Measurements from ENCODE around the gene TTC7B.
"Not testable (repeated sequence)": the region's sequence is repeated elsewhere in the genome, so short reads cannot be mapped to it uniquely, and the experiment has no call there.

TTC7B gene

DNA sequence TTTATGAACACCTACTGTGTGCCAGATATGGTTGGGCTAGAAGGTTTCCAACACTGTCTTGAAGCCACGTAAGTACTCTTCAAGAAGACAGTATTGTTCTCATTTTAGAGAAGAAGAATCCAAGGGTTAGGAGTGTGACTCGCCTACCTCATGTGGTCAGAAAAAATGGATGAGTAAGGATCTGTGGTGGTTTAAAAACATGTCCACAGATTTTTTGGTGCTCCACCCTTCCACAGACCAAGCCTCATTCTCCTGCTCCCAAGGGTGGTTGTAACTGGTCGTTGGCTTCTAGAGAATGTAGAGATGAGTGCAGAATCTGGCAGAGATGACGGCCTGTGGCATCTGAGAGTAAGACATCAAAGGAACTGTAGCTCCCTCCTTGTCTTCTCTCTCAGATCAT is 30.3 kb upstream of the TTC7B start:
- H3K27ac ChIP-seq (ENCODE audit: low read depth, low read length): no peak overlapping the region
- H3K9ac ChIP-seq (ENCODE audit: low read depth, low read length): no peak overlapping the region
- no peak overlapping the region for H3K4me3 ChIP-seq (ENCODE audit: low read depth, low read length)
- H3K9me3 ChIP-seq (ENCODE audit: control insufficient read depth, insufficient read depth, low read length): no peaks in the 10 kb centered on the region
- no peaks in the 10 kb centered on the region for H3K36me3 ChIP-seq (ENCODE audit: control insufficient read depth, insufficient read depth, low read length)
- no peaks in the 10 kb centered on the region for H3K27me3 ChIP-seq (ENCODE audit: control insufficient read depth, insufficient read depth, low read length)
- H3K4me1 ChIP-seq (ENCODE audit: control insufficient read depth, insufficient read depth, low read length): peaks cover 13% of the 10 kb centered on the region; the same call in 1 of the 2 replicates

DNA sequence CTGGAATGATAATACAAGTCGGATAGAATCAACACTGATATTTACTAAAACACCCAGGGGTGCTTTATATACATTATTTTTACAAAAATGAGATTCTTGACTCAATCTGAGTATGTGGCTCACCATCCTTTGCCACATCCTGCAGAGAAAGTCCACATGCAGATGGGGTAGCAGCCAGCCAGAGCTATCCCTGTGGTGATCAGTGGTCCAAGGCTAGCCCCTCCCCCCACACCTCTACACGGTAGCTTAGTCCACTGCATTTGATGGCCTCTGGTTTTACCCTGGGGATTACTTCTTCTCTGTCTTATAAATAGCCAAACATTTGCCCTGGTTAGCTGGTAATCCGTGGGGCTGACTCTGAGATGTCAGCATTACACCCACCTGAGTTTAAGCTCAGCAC is 28.1 kb upstream of the TTC7B start:
- Histone ChIP-seq H3K36me3 (ENCODE audit: control insufficient read depth, insufficient read depth, low read length) (no peaks in the 10 kb centered on the region), H3K27me3 (ENCODE audit: control insufficient read depth, insufficient read depth, low read length) (no peaks in the 10 kb centered on the region), H3K27ac (ENCODE audit: low read depth, low read length) (no peak overlapping the region), H3K4me3 (ENCODE audit: low read depth, low read length) (no peak overlapping the region), H3K9ac (ENCODE audit: low read depth, low read length) (no peak overlapping the region), H3K4me1 (ENCODE audit: control insufficient read depth, insufficient read depth, low read length) (no peaks in the 10 kb centered on the region), H3K9me3 (ENCODE audit: control insufficient read depth, insufficient read depth, low read length) (no peaks in the 10 kb centered on the region)

DNA sequence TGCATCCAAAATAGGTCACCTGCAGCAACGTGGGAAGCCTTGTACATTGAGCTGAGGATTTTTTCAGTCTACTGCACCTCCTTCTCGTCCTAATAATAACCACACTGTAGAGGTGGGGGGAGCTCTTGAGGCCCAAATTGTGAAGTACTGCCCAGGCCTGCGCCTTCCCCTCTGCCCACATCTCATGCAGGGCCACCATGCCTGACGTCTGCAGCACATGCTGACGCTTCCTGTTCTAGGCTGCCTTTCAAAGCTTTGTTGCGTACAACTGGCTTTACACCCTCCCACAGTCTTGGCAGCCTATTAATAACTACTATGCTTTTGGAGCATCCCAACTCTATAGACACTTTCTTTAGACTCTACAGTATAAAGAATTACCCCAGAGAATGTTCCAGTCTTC is 26.5 kb upstream of the TTC7B start:
- Histone ChIP-seq H3K9ac (ENCODE audit: low read depth, low read length) (no peak overlapping the region), H3K36me3 (ENCODE audit: control insufficient read depth, insufficient read depth, low read length) (no peaks in the 10 kb centered on the region), H3K9me3 (ENCODE audit: control insufficient read depth, insufficient read depth, low read length) (no peaks in the 10 kb centered on the region), H3K27ac (ENCODE audit: low read depth, low read length) (no peak overlapping the region), H3K27me3 (ENCODE audit: control insufficient read depth, insufficient read depth, low read length) (no peaks in the 10 kb centered on the region), H3K4me3 (ENCODE audit: low read depth, low read length) (no peak overlapping the region), H3K4me1 (ENCODE audit: control insufficient read depth, insufficient read depth, low read length) (no peaks in the 10 kb centered on the region)

DNA sequence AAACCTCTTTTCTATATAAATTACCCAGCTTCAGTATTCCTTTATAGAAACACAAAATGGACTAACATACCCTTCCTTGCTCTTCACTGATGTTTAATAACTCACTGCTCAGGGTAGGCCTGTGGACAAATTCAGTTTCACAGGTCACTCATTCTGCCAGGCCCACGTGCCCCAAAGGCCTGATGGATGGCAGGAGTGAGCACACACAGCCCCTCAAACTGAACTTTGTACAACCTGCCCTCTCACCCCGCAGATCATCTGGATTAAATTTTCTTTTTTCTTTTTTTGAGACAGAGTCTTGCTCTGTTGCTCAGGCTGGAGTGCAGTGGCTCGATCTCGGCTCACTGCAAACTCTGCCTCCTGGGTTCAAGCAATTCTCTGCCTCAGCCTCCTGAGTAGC is 24.4 kb upstream of the TTC7B start:
- H3K27me3 ChIP-seq (ENCODE audit: control insufficient read depth, insufficient read depth, low read length); H3K36me3 ChIP-seq (ENCODE audit: control insufficient read depth, insufficient read depth, low read length); H3K4me3 ChIP-seq (ENCODE audit: low read depth, low read length); H3K9me3 ChIP-seq (ENCODE audit: control insufficient read depth, insufficient read depth, low read length); H3K27ac ChIP-seq (ENCODE audit: low read depth, low read length); H3K9ac ChIP-seq (ENCODE audit: low read depth, low read length); H3K4me1 ChIP-seq (ENCODE audit: control insufficient read depth, insufficient read depth, low read length): not testable (repeated sequence)

DNA sequence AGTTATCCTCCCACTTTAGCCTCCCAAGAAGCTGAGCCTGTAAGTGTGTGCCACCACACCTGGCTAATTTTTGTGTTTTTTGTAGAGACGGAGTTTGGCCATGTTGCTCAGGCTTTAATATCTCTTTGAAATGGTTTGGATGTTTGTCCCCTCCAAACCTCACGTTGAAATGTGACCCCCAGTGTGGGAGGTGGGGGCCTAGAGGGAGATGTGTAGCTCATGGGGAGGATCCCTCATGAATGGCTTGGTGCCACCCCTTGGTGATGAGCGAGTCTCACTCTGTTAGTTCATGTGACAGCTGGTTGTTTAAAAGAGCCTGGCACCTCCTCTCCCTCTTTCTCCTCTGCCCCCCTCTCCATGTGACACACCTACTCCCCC is 23.6 kb upstream of the TTC7B start:
- no peak overlapping the region for H3K27ac ChIP-seq (ENCODE audit: low read depth, low read length)
- H3K36me3 ChIP-seq (ENCODE audit: control insufficient read depth, insufficient read depth, low read length): no peaks in the 10 kb centered on the region
- H3K4me1 ChIP-seq (ENCODE audit: control insufficient read depth, insufficient read depth, low read length): no peaks in the 10 kb centered on the region

DNA sequence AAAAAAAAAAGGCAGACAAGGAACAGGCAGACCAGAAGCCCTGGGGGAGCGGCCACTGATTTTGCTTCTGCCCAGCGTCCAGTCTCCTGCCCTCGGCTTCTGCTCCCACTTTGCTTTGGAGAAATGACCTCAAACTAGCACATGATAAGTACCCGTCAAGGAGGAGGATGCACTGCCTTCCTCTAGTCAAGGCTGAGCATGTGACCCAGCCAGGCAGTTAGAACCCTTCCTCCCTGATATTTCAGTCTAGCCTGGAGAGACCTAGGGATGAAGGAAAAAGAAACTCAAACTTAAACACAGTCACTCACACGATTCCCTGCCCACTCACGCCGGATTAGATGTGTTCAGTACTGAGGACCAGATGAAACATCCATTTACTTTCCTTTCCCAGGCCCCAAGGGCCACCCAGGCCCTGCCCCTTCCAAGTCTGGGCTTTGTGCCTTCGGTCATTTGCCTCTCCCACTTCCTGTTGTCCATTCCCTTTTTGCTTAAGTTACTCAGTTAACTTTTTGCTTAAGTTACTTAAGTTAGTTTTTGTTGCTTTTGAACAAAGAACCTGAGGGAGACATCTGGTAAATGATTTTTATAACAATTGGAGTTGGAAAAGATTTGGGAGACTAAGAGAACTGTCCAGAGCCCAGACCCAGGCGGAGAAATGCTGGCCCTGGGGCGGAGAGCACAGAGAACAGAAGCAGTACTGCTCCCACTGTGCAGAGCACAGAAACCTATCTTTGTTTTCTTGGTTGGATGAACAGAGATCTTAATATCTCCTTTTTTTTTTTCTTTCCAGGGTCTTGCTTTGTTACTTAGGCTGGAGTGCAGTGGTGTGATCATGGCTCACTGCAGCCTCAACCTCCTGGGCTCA is 23.0 kb upstream of the TTC7B start:
- Histone ChIP-seq H3K4me1 (ENCODE audit: control insufficient read depth, insufficient read depth, low read length) (no peaks in the 10 kb centered on the region), H3K27ac (ENCODE audit: low read depth, low read length) (no peak overlapping the region), H3K4me3 (ENCODE audit: low read depth, low read length) (no peak overlapping the region), H3K9me3 (ENCODE audit: control insufficient read depth, insufficient read depth, low read length) (no peaks in the 10 kb centered on the region), H3K9ac (ENCODE audit: low read depth, low read length) (no peak overlapping the region), H3K36me3 (ENCODE audit: control insufficient read depth, insufficient read depth, low read length) (no peaks in the 10 kb centered on the region), H3K27me3 (ENCODE audit: control insufficient read depth, insufficient read depth, low read length) (no peaks in the 10 kb centered on the region)

More for the DNA sequence above, 23.6 kb upstream of the TTC7B start:
- Histone ChIP-seq H3K4me3 (ENCODE audit: low read depth, low read length) (no peak overlapping the region), H3K27me3 (ENCODE audit: control insufficient read depth, insufficient read depth, low read length) (no peaks in the 10 kb centered on the region), H3K9me3 (ENCODE audit: control insufficient read depth, insufficient read depth, low read length) (no peaks in the 10 kb centered on the region), H3K9ac (ENCODE audit: low read depth, low read length) (no peak overlapping the region)

DNA sequence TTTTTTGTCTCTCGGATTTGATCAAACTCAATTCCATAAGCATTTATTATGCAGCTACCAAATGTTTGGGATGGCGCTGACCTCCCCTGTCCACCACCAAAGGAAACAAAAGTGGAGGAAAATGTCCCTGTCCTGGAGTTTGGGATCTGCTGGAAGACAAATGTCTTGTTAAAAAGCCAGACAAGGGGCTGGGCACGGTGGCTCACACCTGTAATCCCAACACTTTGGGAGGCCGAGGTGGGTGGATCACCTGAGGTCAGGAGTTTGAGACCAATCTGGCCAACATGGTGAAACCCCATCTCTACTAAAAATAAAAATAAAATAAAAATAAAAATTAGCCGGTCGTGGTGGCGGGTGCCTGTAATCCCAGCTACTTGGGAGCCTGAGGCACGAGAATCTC is 22.3 kb upstream of the TTC7B start:
- H3K27ac ChIP-seq (ENCODE audit: low read depth, low read length): not testable (repeated sequence)

DNA sequence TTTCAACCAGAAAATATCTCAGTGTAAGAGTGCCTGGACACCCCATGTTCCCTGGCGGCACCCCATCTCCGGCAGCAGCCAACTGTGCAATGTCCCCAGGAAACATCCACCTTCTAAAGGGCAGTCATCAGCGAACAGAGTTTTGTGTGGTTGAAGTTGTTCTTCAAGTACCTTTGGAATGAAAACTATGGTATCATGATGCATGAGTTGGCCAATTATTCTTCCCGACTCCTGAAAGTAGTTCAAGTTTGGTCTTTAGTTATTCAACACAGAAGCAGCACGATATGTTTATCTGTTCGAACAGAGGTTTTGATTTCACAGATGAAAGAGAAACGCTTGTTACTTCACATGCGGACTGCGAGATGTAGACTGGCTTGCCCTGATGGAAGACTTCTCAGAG is 21.1 kb upstream of the TTC7B start:
- Histone ChIP-seq H3K9ac (ENCODE audit: low read depth, low read length) (no peak overlapping the region), H3K27ac (ENCODE audit: low read depth, low read length) (no peak overlapping the region), H3K9me3 (ENCODE audit: control insufficient read depth, insufficient read depth, low read length) (no peaks in the 10 kb centered on the region), H3K36me3 (ENCODE audit: control insufficient read depth, insufficient read depth, low read length) (no peaks in the 10 kb centered on the region), H3K4me3 (ENCODE audit: low read depth, low read length) (no peak overlapping the region), H3K27me3 (ENCODE audit: control insufficient read depth, insufficient read depth, low read length) (no peaks in the 10 kb centered on the region), H3K4me1 (ENCODE audit: control insufficient read depth, insufficient read depth, low read length) (no peaks in the 10 kb centered on the region)

More for the DNA sequence above, 22.3 kb upstream of the TTC7B start:
- not testable (repeated sequence) for H3K9ac ChIP-seq (ENCODE audit: low read depth, low read length); H3K4me1 ChIP-seq (ENCODE audit: control insufficient read depth, insufficient read depth, low read length); H3K4me3 ChIP-seq (ENCODE audit: low read depth, low read length); H3K36me3 ChIP-seq (ENCODE audit: control insufficient read depth, insufficient read depth, low read length); H3K27me3 ChIP-seq (ENCODE audit: control insufficient read depth, insufficient read depth, low read length); H3K9me3 ChIP-seq (ENCODE audit: control insufficient read depth, insufficient read depth, low read length)

DNA sequence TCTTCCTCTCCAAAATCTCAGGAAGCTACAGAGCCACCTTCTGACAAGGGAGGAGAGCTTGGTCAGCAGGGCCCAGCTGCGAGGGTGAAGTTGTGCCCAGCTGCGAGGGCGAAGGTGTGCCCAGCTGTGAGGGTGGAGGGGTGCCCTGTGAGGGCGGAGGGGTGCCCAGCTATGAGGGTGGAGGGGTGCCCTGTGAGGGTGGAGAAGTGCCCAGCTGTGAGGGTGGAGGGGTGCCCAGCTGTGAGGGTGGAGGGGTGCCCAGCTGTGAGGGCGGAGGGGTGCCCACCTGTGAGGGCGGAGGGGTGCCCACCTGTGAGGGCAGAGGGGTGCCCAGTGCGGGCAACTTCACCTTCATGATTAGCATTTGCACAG is 20.4 kb upstream of the TTC7B start:
- Histone ChIP-seq H3K9ac (ENCODE audit: low read depth, low read length) (no peak overlapping the region), H3K4me1 (ENCODE audit: control insufficient read depth, insufficient read depth, low read length) (no peaks in the 10 kb centered on the region), H3K27ac (ENCODE audit: low read depth, low read length) (no peak overlapping the region), H3K27me3 (ENCODE audit: control insufficient read depth, insufficient read depth, low read length) (no peaks in the 10 kb centered on the region), H3K9me3 (ENCODE audit: control insufficient read depth, insufficient read depth, low read length) (no peaks in the 10 kb centered on the region), H3K4me3 (ENCODE audit: low read depth, low read length) (no peak overlapping the region), H3K36me3 (ENCODE audit: control insufficient read depth, insufficient read depth, low read length) (no peaks in the 10 kb centered on the region)

DNA sequence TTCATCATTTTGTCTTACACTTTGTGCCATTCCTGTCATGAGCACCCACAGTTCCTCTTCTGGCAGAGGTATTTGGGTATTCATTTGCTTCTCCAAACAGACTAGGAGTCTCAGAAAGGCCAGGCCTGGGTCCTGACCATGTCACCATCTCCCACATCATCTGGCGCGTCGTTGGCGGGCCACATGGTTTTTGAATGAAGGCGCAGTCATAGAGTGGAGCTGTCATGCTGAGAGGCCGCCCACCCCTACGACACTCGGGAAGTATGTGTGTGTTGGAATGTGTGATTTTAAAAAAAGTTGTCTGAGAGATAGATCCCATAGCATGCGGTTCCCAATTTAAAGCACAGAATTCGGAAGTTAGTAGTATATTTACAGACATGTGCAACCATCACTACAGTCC is 15.6 kb upstream of the TTC7B start:
- Histone ChIP-seq H3K4me1 (ENCODE audit: control insufficient read depth, insufficient read depth, low read length) (peaks cover 6% of the 10 kb centered on the region; the same call in 1 of the 2 replicates), H3K36me3 (ENCODE audit: control insufficient read depth, insufficient read depth, low read length) (no peaks in the 10 kb centered on the region), H3K9ac (ENCODE audit: low read depth, low read length) (no peak overlapping the region), H3K27ac (ENCODE audit: low read depth, low read length) (no peak overlapping the region), H3K9me3 (ENCODE audit: control insufficient read depth, insufficient read depth, low read length) (no peaks in the 10 kb centered on the region), H3K27me3 (ENCODE audit: control insufficient read depth, insufficient read depth, low read length) (peaks cover 28% of the 10 kb centered on the region), H3K4me3 (ENCODE audit: low read depth, low read length) (no peak overlapping the region)

DNA sequence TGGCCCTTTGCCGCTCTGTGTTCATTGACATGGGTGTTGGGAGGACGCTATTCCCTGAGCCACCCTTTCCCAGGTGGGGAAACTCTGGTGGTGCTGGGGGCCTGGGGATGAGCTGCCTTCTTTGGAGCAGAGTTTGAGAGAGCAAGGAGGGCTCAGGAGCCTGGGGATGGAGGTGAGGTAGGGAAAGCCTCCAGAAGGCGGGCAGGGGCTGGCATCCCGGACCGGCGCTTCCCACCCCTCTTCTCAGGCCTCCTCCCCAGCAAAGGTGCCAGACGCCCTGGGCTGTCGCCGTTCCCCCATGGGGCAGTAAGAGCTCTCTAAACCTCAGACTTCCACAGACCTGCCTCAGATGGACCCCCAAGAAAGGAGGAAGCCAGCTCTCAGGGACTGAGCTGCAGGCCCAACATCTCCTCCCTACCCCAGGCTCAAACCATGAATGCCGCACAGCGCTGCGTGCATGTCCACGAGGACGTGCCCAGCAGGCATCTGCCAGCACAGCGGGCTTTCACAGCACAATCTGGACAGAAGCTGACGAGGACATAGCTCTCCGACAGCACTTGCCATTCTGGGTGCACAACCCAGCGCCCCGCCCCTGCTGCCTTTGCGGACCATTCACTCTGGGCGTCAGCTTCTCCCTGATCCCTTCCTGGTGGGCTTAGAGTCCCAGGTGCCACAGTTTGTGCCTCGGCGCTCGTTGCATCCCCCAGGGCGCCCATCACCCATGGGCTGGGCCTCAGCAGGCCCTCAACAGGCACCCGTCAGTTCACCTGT is 14.9 kb upstream of the TTC7B start:
- Histone ChIP-seq H3K27ac (ENCODE audit: low read depth, low read length) (no peak overlapping the region), H3K36me3 (ENCODE audit: control insufficient read depth, insufficient read depth, low read length) (no peaks in the 10 kb centered on the region), H3K9ac (ENCODE audit: low read depth, low read length) (no peak overlapping the region), H3K4me3 (ENCODE audit: low read depth, low read length) (no peak overlapping the region), H3K9me3 (ENCODE audit: control insufficient read depth, insufficient read depth, low read length) (no peaks in the 10 kb centered on the region), H3K27me3 (ENCODE audit: control insufficient read depth, insufficient read depth, low read length) (peaks cover 36% of the 10 kb centered on the region), H3K4me1 (ENCODE audit: control insufficient read depth, insufficient read depth, low read length) (peaks cover 6% of the 10 kb centered on the region; the same call in 1 of the 2 replicates)

Data from HUES48 (cell line).